NCI-H69 (cell line): ENCODE measurements around the gene ITGB1.

ENCODE experiments used
- DNase-seq: peaks from one replicate; lab custom pipeline; 2025; lab: John Stamatoyannopoulos, UW

ITGB1 gene

DNA sequence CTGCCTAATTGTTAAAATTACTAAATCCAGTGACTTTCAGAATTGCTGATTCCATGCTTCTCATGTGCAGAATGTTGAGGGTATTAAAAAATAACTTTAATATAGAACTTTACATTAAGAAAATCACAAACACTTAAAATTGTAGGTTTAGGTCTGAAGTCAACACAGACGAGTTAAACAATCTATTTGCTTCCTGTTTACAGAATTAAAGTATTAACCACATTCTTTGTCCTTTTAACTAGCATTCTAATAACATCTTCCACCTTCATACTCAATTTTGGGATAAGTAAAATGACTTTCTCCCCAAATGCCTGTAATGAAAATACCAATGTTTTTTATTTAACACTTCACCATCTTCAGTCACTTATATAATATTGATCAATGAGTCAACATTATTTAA is 2.2 kb downstream of the ITGB1 start:
- no peak for DNase-seq

- DNase-seq = peak; percentile 7
These were observed 2.7 kb downstream of the ITGB1 start for GRCh38 chr10:32955299-32955772.

GRCh38 chr10:32954545-32955298 is 3.3 kb downstream of the ITGB1 start:
- no peak for DNase-seq

GRCh38 chr10:32954080-32954479 is 4.0 kb downstream of the ITGB1 start:
- DNase-seq = no peak

- peak; percentile 27 for DNase-seq
These were observed 4.6 kb downstream of the ITGB1 start for GRCh38 chr10:32953277-32953927.

- DNase-seq = peak; percentile 2
These were observed 5.3 kb downstream of the ITGB1 start for GRCh38 chr10:32952541-32953276.

- no peak for DNase-seq
These were observed 5.9 kb downstream of the ITGB1 start for GRCh38 chr10:32952094-32952493.

- peak; percentile 31 for DNase-seq
These were observed 6.9 kb downstream of the ITGB1 start for GRCh38 chr10:32951111-32951510.

- DNase-seq = peak; percentile 86
These were observed 7.4 kb downstream of the ITGB1 start for GRCh38 chr10:32950591-32951108.

GRCh38 chr10:32949221-32949678 is 8.8 kb downstream of the ITGB1 start:
- DNase-seq = no peak

GRCh38 chr10:32948451-32948850 is 9.6 kb downstream of the ITGB1 start:
- DNase-seq = peak; percentile 3

GRCh38 chr10:32947586-32947985 is 10.4 kb downstream of the ITGB1 start:
- DNase-seq = no peak

GRCh38 chr10:32946108-32946507 is 11.9 kb downstream of the ITGB1 start:
- DNase-seq = no peak

DNA sequence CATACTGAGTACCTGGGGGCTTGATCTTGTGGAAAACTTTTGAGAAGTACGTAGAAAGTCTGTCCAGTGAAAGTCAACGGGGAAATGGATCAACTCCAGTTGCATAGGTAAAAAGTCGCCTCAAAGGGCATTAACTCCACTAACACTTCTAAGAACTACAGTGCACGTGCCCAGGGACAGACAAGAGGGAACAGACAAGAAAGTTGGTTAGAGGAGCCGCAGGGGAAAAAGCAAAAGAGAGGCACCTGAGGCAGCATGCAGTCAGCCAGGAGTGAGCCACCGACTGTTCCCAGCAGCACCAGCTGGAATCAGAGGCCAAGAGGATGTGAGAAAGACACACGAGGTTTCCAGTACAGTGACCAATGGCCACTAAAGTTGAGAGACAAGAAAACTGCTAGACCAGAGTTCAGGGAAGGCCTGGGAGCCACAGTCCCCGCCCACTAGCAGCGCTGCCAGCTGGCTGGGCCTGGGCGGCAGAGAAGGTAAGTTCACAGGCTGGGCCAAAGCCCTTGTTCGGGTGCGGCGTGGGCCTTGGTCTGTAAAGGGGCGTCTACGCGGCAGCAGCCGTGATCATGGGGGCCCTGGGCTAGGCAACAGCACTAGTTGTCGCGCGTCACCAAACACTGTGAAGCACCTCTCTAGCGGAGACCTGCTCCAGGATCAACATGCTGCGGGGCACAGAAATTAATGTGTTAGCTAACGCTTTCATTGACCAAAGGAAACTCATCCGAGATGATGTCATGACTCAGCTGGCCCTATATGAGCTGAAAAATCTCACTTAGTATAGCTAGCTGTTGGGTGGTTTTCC is 14.0 kb downstream of the ITGB1 start:
- DNase-seq = no peak

DNA sequence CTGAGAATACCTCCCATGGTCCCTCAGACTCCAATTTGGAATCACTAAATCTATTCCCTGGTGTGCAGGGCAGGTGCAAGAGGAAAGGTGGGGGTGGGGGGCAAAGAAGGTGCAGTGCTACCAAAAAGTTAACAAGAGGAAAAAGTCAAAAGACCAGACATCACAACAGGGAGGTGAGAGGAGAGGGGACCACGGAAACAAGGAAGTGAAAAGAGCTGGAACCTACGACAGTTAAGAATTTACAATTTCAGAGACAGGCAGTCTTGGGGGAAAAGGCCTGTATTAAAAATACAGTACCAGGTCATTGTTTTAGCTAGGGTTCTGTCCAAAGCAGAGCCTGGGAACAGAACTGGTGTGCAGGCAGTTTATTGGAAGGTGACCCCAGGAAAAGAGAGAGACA is 14.6 kb downstream of the ITGB1 start:
- DNase-seq = no peak

- DNase-seq = no peak
These were observed 15.9 kb downstream of the ITGB1 start for GRCh38 chr10:32942081-32942480.

DNA sequence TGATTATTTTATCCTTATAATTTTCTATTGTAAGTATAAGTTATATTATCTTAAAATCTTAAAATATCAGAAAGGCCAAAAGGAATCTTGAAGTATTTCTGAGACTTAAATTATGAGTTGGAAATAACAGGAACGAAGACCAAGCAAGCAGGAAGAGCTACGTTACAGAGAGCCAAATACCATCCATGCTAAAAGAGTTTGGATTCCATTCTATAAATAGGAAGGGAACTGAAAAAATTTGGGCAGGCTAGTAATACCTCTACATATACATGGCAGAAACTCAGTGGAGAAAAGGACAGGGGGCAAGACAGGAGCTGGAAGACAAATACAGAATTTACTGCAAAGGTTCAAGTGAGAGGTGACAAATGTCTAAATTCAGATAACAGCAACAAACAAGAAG is 16.7 kb downstream of the ITGB1 start:
- DNase-seq = no peak

DNA sequence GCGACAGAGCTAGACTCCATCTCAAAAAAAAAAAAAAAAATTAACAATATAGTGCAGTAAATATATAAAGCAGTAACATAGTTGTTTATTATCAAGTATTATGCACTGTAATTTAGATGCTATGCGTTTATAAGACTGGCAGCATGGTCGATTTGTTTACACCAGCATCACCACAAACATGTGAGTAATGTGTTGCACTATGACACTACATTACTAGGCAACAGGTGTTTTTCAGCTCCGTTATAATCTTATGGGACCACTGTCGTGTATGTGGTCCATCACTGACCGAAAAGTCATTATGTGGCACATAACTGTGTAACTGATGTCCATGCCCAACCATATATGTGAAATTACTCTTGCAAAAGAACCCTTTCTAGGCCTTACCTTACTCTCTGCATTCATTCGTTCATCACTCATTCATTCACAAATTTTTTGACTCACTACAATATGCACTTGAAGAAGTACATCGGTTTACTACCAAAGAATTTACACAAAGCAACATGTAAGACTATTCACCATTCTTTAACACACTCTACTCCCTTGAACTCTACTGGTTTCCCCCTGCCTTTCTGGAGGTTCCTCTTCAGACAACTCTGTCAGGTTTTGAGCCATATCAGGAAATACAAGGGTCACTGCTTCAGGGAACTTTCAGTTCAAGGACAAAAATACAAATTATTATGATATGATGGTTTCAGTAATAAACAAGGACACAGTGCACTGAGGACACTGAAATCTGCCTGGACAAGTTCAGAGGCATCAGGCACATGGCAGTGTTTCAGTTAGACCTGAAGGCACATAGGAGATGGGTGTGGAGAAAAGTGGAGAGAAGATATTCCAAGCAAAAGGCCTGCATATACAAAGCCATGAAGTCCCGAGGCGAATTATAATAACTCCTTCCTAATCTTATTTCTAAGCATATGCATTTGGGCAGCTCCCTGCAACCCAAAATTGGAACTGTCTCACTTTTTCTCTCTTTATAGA is 17.4 kb downstream of the ITGB1 start:
- no peak for DNase-seq

GRCh38 chr10:32939296-32940111 is 18.5 kb downstream of the ITGB1 start:
- DNase-seq = peak; percentile 2
